GM06990 (cell line): ENCODE results near the gene UBE3D.

Experiments
- DNase-seq: peaks from one replicate; pipeline ENCODE4 v3.0.0-alpha.2; 2011; ENCODE audit not compliant: insufficient read length; ENCODE audit errors: extremely low read depth
- H3K27me3 ChIP-seq: replicated peaks from 2 replicates; pipeline ENCODE4 v1.6.0; 2011; ENCODE audit warnings: low read length; ENCODE audit not compliant: control insufficient read depth, insufficient read depth
- H3K36me3 ChIP-seq: 2 replicates; pipeline ENCODE4 v1.5.1; 2011; ENCODE audit warnings: low read length; ENCODE audit not compliant: control insufficient read depth, insufficient read depth
- H3K4me3 ChIP-seq: replicated peaks from 2 replicates; pipeline ENCODE4 v1.5.1; 2011; ENCODE audit warnings: low read depth, mild to moderate bottlenecking, control low read depth, low read length
- TF ChIP-seq, protein P1 (sequence below): IDR thresholded peaks from 2 replicates; pipeline ENCODE4 v1.5.1; 2011; ENCODE audit warnings: low read length, control low read depth, mild to moderate bottlenecking, inconsistent platforms; ENCODE audit not compliant: insufficient read depth, poor library complexity, severe bottlenecking

Gene UBE3D

DNA sequence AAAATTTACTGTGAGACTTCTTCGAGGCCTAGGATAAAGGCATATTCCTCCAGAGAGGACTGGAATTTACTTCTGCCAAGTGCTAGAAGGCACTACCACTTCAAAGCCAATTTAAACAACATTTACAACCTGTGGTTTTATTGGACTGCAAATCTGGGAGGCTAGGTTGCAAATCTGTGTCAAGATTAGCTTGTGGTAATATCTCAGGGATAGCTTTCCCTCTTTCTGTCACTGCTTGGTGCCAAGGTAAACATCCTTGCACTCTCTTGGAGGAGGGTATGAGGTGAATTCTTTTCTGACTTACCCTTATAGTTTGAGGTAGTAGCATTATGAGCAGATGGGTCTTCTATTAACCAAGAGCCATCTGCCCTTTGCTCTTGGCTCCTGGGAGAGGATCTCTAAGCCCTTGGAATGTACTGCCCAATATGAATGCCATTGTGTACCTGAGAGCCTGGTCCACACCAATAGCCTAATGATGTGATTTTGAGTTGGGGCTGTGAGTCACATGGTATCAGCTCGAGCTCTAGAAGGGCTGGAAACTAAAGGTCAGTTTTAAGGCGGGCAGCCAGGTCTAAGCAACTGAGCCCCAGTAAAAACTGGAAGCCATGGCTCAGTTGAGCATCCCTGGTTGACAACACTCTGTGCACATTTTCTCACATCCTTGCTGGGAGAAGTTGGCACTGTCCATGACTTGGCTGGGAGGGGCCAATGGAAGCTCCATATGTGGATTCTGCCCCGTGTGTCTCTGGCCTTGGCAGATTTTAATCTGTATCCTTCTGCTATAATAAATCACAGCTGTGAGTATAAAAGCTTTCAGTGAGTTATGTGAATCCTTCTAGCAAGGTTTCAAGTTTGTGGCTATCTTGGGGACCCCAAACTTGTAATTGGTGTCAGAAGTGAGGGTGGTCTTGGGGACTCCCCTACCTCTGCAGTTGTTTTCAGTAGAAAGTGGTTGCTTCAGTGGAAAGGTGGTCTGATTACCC, 188.1 kb downstream of the UBE3D start:
- no peaks in the 10 kb centered on the region for H3K36me3 ChIP-seq
- TF ChIP-seq, protein P1, sequence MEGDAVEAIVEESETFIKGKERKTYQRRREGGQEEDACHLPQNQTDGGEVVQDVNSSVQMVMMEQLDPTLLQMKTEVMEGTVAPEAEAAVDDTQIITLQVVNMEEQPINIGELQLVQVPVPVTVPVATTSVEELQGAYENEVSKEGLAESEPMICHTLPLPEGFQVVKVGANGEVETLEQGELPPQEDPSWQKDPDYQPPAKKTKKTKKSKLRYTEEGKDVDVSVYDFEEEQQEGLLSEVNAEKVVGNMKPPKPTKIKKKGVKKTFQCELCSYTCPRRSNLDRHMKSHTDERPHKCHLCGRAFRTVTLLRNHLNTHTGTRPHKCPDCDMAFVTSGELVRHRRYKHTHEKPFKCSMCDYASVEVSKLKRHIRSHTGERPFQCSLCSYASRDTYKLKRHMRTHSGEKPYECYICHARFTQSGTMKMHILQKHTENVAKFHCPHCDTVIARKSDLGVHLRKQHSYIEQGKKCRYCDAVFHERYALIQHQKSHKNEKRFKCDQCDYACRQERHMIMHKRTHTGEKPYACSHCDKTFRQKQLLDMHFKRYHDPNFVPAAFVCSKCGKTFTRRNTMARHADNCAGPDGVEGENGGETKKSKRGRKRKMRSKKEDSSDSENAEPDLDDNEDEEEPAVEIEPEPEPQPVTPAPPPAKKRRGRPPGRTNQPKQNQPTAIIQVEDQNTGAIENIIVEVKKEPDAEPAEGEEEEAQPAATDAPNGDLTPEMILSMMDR, result no peak
- no peak for DNase-seq

DNA sequence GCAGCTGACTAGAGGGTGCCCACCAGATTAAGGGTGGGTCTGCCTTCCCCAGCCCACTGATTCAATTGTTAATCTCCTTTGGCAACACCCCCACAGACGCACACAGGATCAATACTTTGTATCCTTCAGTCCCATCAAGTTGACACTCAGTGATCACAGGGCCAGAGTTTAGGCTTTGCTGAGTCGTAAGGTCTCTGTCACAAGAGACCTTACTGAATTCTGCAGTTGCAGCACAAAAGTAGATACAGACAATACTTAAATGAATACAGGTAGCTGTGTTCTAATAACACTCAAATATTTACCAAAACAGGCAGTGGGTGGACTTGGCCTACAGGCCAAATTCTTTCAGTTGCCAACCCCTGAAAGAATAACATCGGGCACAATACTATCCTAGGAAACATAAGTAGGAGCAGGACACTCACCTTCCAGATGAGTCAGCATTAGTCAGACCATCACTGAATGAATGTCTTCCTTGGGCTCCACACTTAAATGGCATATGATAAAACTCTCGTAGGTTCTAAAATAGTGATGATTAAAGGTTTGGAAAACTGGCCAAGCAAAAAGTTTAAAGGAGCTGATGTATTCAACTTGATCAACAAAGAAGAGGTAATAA, 190.0 kb downstream of the UBE3D start:
- no peak overlapping the region for H3K4me3 ChIP-seq
- no peaks in the 10 kb centered on the region for H3K36me3 ChIP-seq
- H3K27me3 ChIP-seq, result no peaks in the 10 kb centered on the region
- TF ChIP-seq, protein P1, result no peak
- no peak for DNase-seq

More for the DNA sequence above, 188.1 kb downstream of the UBE3D start:
- Histone ChIP-seq H3K4me3 (no peak overlapping the region), H3K27me3 (no peaks in the 10 kb centered on the region)

DNA sequence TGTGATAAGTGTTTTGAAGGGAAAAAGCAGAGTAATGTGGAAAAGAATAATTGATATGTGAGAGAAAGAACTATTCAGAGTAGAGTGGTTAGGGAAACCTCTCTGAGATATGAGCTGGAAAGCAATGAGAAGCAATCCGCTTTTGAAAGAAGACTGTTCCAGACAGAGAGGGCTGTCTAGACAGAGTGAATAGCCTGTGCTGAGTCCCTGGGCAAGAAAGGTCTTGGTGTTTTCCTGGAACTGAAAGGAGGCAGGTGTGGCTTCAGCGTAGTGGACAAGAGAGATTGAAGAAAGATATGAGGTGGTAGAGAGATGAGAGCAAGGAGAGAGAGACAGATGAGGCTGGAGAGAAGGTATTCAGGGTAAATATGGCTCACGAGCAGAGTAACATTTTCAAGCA, 190.8 kb downstream of the UBE3D start:
- TF ChIP-seq, protein P1, result no peak
- Histone ChIP-seq H3K27me3 (no peaks in the 10 kb centered on the region), H3K4me3 (no peak overlapping the region)

DNA sequence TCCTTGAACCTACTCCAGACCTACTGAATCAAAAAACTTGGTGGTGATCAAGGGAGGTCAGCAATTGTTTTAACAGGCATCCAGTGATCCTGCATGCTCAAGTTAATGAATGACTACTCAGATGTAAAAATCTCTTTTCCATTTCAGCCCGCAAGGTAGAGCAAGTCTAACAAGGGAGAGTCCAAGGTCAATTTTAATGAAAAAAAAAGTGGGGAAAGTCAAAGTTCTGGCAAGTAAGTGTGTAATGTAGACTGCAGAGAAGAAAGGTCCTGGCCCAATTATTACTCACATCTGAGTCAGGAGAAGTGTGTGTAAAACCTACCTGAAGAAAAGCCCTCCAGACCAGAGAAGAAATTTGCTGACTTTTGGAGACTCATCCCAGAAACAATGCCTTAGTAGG, 193.5 kb downstream of the UBE3D start:
- TF ChIP-seq, protein P1, result no peak
- H3K36me3 ChIP-seq, result no peaks in the 10 kb centered on the region
- no peak for DNase-seq
- H3K27me3 ChIP-seq, result no peaks in the 10 kb centered on the region
- H3K4me3 ChIP-seq, result no peak overlapping the region

More for the DNA sequence above, 190.8 kb downstream of the UBE3D start:
- DNase-seq, result no peak
- H3K36me3 ChIP-seq, result no peaks in the 10 kb centered on the region

DNA sequence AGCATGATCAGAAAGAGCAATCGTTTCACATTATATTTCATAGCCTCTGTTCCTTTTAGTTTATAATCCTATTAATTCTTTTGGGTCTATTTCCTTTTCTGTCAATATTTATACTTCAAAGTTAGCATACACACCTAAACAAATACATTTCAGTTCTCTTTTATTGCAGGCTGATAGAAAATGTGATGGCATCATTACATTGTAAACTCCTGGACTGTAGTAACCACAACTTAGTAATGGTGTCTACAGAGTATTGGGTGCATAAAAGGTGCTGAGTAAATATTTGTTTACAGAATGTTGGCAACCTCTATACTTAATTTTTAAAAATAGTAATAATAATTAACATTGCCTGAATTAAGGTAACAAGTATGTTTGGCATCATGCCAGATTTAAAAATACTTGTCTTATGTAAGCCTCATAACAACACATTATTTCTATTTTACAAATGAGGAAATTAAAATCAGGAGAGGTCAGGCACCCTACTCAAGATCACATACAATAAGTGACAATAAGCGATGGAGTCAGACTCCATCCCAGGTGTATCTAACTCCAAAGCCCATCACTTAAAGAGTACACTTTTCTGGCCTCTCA, 195.0 kb downstream of the UBE3D start:
- TF ChIP-seq, protein P1, result no peak
- H3K36me3 ChIP-seq, result no peaks in the 10 kb centered on the region
- DNase-seq, result no peak

More for the DNA sequence above, 195.0 kb downstream of the UBE3D start:
- Histone ChIP-seq H3K27me3 (no peaks in the 10 kb centered on the region), H3K4me3 (no peak overlapping the region)
